OCI-LY3 (cell line): Measurements from ENCODE around the gene VGLL1.

ENCODE experiments used
- EZH2phosphoT487 ChIP-seq: fragments of 200-600 bp; shearing (Covaris generic); IDR thresholded peaks from 2 replicates; pipeline ENCODE4 v1.6.1; 2018; ENCODE audit warnings: antibody characterized with exemption, mixed run types, low read depth
- TF ChIP-seq, protein P1 (sequence below): fragments of 200-600, 300-600 bp; sonication (generic); IDR thresholded peaks from 2 replicates; pipeline ENCODE4 v1.5.1; 2014; ENCODE audit warnings: antibody characterized with exemption, low read length, low read depth

DNA sequence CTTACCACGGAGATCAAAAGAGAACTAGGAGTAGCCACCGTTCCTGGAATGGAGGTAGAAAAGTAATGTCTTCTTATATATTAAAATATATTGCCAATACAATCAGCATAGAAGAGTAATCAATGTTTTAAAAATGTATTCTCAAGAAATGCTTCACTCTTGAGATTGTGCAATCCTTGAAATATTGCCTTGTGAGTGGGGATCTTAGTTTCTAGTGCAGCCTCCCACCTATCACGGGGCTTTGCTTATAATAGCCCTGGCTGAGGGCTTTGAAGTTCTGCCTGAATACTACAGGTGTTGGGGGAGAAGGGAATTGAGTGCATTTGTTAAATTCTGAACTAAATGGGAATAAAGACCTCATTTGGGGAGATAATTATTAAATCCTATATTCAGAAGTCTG, 55.5 kb downstream of the VGLL1 start:
- TF ChIP-seq, protein P1, sequence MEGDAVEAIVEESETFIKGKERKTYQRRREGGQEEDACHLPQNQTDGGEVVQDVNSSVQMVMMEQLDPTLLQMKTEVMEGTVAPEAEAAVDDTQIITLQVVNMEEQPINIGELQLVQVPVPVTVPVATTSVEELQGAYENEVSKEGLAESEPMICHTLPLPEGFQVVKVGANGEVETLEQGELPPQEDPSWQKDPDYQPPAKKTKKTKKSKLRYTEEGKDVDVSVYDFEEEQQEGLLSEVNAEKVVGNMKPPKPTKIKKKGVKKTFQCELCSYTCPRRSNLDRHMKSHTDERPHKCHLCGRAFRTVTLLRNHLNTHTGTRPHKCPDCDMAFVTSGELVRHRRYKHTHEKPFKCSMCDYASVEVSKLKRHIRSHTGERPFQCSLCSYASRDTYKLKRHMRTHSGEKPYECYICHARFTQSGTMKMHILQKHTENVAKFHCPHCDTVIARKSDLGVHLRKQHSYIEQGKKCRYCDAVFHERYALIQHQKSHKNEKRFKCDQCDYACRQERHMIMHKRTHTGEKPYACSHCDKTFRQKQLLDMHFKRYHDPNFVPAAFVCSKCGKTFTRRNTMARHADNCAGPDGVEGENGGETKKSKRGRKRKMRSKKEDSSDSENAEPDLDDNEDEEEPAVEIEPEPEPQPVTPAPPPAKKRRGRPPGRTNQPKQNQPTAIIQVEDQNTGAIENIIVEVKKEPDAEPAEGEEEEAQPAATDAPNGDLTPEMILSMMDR: no peak
- TF ChIP-seq EZH2phosphoT487: no peak
